NCI-H2029 (cell line): ENCODE measurements around the gene PRICKLE1.
A peak's percentile ranks its signal among the peaks of the same experiment; 100 is the strongest.

ENCODE experiments used
- DNase-seq: peaks from one replicate; lab custom pipeline; 2025; lab: John Stamatoyannopoulos, UW

The PRICKLE1 gene

DNA sequence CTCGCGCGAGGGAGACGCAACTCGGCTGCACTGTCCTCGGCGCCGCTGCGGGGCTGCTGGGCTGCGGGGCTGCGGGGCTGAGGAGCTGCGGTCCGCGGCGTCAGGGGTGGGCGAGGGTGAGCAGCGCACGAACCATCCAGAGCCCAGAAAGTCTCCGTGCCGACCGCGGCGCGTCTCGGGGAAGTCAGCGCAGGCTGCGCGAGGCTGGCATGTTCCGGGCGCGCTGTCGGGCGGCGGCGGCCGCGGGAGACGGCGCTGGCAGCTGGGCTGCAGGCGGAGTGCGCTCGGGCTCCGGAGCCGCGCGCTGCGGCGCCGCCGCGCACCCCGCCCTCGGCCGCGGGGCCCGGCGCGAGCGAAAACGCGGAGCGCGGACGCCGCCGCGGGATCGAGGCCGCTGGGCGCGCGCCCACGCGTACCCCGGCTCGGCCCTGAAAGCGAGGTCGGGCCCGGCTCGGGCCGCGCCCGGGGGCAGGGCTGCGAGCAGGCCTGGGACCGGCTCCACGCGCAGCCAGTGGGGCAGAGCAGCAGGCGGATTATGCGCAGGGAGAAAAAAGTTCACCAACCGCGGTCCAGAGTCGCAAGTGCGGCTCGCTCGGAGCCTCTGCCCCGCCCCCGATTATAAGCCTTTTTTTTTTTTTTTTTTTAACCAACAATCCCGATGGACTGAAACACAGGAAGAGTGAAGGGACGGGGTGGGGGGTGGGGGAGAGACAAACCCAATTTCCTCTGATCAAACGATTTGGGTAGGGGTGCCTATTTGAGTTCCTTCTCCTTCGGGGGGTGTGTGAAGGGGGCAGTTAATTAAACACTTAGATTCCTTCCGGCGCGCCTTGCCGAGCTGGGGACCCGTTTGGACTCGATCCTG, at the start of gene PRICKLE1:
Gene PRICKLE1, minus strand, starts transcription at position 282 of the 865 bp plus-strand sequence. CDS start 117,230 bp downstream, outside the sequence.
- peak; percentile 8 for DNase-seq

DNA sequence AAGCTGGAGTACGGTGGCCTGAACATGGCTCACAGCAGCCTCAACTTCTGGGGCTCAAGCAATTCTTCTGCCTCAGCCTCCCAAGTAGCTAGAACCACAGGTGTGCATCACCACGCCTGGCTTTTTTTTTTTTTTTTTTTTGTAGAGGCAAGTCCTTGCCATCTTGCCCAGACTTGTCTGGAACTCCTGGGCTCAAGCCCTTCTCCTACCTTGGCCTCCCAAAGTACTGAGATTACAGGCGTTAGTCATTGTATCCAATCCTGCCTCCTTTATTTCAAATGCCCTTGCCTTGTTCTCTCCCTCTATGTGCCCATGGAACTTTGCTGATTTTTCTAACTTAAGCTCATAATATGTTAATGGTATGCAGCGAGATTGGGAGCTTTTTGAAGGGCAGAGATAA, 49.2 kb upstream of the PRICKLE1 start:
- no peak for DNase-seq

DNA sequence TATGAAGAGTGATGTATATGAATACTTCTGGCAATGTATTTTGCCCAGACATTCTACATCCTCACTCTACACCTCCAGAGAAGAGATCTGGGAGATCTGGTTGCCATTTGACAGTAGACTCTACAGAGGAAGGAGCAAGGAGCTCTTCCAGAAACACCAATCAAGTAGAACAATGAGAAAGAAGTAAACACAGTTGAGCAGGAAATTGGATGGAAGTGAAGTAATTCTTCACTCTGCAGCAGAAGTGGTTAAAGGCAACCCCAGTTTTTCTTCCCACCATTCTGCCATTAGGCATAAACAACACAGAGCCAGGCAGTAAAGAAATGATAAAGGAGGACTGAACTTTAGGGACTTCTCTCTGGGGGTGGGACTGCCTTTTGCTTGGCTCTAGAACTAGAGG, 48.5 kb upstream of the PRICKLE1 start:
- no peak for DNase-seq

DNA sequence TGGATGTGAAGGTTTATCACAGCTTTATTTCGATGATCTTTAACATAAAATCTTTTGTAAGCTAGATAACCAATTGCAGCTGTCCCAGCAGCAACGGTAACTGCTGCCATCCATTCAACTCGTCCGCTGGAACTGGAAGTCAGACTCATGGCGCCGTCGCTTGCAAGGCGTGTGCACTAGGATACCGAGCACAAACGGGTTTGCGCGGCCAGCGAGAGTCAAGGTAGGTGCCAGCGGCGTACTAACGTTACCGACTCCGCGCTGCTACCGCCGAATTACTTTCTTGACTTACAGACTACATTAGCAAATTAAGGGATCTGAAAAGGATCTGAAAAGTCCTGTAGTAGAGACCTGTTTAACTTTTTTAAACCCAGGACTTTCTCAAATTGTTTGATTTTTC, 47.4 kb upstream of the PRICKLE1 start:
- no peak for DNase-seq

DNA sequence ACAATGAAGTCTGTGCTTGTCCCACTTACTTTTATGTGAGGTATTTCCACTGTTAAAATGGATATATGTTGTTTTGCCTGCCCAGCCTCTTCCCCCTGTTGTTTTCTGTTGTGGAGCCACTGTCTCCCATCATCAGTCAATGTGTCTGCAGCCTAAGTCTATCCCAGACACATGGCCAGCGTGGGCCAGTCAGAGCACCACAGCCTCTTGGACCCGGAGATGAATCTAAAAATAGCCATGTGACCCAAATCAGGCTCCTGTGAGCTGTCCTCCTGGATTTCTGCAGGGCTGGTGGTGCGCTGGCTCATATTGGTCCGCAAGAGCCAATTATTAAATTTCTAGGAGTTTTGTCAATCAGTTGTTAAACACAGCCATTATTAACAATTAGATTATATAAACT, 44.0 kb upstream of the PRICKLE1 start:
- DNase-seq, result no peak

DNA sequence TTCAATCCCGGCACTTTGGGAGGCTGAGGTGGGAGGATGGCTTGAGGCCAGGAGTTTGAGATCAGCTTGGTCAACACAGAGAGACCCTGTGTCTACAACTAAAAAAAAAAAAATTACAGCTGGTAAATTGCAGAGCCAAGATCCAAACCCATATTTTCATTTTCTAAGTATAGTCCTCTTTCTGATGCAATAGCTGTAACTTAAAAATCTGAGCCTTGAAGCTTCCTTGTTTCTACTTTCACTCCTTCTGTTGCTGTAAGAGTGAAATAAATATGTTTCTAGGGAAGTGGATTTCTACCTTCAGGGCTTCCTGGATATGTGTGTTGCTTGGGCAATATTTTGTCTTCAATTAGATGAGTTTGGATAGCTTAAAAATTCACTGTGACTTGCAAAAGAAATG, 42.0 kb upstream of the PRICKLE1 start:
- no peak for DNase-seq

DNA sequence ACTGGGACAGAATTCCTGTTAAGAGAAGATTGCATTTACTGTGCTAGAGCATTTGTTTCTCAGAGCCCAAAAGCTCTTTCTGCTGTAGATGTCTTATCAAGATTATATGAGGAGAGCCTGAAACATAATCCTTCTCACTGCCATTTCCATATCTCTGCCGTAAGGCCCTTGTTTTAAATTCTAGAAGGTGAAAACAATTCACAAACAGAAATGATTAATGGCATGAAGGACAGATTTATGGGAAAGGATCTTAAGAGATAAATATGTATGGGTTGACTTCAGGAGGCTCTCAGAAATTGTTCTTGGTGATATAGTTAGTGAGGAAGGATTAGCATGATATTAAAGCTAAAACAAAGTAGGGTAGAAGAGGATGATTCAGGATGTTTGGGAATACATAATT, 40.8 kb upstream of the PRICKLE1 start:
- no peak for DNase-seq

DNA sequence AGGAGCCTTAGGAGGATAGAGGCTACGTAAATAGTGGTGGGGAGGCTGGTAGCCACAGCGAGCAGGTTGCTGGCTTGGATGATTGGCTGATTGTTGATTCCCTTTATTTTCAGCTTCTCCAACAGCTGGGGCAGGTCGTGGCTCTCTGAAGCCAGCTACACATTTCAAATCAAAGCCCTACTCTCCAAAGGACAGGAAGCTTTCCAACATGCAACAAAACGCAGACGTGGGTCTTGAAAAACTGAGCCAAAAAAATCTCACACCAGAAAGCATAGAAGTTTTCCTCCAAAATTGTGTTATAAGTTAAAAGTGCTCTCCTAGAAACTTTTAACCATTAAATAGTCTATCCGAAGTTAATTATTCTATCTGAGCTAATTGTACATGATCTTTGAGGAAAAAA, 37.6 kb upstream of the PRICKLE1 start:
- no peak for DNase-seq

DNA sequence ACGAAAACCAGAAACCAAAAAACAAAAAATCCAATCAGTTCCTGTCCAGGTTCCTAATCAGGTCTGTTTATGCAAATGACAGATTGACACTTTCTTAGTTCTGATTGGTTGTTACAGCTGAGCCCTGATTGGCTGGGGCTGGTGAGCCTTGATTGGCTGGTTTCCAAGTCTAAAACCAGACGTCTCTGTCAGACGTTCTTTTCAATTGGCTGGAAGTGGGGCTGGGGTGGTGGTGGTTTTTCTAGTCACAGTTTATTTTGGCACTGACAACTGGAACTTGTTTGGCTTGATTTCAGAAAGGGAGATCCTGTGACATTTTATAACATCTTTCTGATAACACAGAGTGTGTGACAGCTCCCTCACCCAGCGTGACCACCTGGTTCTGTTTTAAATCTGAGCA, 36.1 kb upstream of the PRICKLE1 start:
- DNase-seq, result no peak

DNA sequence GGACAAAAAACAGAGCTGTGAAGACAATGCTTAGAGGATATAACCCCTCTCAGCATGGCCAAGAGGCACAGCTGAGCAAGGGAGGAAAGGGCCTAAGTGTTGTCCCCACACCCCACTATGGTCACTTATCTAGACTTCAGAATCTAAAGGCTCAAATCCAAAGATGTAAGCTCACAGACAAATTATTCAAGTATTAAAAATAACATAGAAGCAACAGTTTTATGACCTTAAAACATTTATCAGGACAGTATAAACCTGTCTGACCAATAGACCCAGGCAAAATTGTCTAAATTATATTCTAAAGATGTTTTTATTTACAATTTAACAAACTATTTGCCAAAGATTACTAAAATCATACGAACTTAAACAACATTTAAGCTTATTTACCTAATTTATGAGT, 28.1 kb upstream of the PRICKLE1 start:
- DNase-seq, result no peak

DNA sequence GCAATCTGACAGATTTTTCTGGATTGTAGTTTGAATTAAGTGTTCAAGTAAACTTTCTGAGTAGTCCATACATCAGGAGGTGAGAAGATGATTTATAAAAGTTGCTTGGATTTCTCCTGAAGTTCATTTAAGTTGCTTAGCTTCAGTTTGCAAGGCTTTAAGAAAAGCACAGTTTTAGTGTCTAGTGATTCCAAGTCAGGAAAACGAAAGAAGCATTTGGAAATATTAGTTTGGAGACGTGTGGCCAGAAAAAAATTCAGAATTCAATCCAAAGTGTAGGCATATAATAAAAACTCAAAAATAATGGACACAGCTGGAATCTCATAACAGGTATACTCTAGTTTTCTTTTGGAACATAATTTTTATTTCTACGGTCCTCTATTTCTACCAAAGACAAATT, 25.5 kb upstream of the PRICKLE1 start:
- no peak for DNase-seq

DNA sequence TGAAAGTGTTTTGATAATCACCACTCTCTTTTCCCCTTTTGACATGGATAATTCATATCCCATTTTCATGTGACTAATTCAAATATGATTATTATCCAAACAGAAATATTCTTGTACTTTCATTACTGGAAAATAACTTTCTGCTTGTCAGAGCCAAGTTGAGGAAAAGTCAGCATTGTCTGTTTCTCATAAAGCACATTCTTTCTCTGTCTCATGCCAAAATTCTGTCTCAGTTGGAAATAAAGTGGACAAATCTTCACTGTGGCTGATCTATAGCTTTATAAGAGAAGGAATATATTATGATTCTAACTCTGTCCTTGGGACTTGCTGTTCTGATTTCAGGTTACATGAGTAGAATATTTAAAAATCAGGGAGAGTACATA, 22.7 kb upstream of the PRICKLE1 start:
- no peak for DNase-seq

DNA sequence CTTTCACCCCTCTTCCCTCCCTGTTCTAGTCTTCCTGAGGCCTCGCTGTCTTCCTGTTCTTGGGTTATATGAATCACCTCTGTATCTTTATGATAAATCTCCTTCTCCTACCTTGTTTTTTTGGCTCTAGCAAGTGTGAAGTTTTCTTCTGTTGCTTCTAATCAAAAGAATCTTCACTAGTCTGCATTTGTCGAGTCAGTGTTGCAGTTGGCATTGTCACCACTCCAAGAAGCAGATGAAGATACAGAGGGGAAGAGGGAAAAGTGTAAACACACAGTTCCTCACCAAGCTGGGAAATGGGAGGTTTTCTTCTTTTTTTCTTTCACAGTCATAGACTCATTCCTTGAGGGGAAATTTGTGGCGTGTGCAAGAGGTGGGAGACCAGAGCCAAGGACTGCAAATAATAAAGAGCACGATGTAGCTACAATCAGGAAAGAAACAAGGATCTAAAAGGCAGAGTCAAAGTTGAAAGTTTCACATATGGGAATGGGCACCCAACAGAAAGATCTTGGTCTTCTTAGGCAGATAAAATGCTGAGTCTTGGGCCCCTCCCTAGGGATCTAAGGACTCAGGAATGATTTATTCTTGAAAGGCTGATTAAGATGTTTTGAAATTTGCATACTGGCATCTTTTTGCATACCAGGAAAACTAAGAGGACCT, 22.2 kb upstream of the PRICKLE1 start:
- DNase-seq, result no peak

DNA sequence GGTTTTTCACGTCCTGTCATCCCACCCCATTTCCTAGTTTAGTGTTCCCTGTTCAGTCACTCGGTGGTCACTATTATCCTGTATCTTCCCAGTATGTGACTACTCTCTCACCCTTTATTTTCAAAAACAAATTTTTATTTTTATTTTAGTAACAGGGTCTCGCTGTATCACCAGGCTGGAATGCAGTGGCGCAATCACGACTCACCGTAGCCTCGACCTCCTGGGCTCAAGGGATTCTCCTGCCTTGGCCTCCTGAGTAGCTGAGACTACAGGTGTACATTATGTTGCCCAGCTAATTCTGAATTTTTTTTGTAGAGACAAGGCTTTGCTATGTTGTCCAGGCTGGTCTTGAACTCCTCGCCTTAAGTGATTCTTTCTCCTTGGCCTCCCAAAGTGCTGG, 20.1 kb upstream of the PRICKLE1 start:
- no peak for DNase-seq

DNA sequence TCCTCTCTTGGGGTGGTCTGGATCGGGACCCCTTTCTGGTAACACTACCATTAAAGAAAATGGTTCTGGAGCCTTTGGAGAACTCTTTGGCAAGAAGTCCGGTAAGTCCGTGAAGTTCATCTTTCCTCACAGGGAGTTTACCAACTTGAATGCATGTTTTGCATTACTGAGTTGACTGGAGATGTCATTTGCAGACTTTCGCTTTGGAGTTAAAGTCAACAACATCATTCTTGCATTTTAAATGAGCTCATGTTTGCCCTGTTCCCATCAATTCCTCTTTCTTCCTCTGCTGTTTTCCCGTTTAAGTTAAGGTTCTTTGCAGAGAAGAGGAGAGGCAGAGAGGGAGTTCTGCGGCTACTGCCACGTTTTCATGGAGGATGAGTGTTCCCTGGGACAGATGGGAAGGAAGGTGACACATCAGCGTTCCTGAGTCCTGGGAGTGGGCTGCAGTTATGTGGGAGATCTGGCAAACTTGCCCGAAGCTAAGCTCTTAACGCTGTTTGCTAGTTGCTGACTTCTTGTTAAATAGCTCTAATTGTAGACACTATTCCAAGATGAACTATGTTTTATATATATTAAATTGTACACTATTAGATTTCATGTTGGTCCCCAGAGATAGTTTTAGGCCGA, 18.8 kb upstream of the PRICKLE1 start:
- DNase-seq, result no peak

DNA sequence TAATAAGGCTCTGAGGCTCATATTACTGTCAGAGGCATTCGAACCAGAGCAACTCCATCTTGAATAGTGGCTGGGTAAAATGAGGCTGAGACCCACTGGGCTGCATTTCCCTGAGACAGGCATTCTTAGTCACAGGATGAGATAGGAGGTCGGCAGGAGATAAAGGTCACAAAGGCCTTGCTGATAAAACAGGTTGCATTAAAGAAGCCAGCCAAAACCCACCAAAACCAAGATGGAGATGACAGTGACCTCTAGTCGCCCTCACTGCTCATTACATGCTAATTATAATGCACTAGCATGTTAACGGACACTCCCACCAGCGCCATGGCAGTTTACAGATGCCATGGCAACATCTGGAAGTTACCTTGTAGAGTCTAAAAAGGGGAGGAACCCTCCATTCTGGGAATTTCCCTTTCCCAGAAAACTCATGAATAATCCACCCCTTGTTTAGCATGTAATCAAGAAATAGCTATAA, 18.1 kb upstream of the PRICKLE1 start:
- no peak for DNase-seq

DNA sequence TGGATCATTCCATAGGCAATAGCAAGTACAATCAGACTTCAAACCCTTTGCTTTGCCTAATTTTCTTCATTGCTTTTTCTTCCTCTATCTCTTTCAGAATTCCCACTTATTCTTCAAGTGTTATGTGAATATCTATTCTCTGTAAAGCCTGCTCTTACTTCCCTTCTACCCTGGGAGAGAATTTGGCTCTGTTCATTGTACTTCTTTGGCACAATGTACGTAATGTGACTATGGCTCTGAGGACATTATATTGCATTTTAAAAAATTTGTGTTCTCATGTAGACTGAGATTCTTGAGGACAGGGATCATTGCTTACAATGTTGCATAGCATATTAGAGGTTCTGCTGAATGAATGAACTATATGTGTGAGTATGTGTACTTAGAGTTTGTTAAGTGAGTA, 16.9 kb upstream of the PRICKLE1 start:
- no peak for DNase-seq

DNA sequence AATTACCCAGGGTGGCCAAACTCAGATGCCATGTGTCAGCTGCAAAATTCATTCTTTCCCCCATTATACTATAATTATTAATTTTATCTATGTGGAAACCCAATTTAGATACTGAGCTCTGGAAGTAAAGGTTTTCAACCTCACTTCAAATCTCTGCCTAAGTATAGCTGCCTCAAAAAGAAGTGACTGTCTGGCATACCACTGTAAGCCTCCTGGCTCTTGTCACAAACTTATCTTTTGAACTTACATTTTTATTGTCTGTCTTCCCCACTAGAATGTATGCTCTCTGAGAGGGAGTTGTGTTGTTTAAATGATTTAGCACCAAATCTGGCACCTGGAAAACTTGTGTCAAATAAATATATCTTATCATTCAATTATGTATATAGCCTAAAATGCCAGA, 16.1 kb upstream of the PRICKLE1 start:
- DNase-seq, result no peak

DNA sequence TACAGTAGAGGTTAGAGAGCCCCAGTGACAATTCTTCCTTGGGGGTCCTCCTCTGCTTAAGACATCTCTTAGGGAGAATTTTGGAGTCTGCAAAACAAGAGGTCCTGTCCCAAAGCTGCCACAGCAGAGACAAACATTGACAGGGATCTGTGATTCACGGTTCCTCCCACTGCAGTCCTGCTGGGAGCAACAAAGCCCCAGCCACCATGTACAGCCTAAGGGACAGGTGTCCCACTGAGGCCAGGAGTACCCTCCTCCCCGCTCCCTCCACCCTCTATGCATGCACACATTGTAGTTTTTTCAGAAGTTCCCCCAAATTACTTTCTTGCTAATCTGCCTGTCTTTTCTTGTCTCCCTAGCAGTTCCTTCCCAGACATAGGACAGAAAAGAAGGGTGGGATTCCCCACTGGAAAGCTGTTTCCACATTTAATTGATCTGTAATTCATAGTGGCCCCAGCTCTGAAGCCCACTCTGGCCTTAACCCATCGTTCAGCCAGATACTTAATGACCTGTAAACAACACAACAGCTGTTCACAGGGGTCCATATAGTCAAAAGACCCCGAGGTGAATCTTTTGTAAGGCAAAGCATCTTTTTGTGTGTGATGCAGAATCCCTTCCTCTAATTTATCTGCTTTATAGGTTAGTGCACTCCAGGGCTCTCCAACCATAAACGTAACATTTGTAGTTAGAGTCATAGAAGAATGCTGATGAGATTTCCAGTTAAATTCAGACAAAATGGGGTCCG, 13.9 kb upstream of the PRICKLE1 start:
- no peak for DNase-seq

DNA sequence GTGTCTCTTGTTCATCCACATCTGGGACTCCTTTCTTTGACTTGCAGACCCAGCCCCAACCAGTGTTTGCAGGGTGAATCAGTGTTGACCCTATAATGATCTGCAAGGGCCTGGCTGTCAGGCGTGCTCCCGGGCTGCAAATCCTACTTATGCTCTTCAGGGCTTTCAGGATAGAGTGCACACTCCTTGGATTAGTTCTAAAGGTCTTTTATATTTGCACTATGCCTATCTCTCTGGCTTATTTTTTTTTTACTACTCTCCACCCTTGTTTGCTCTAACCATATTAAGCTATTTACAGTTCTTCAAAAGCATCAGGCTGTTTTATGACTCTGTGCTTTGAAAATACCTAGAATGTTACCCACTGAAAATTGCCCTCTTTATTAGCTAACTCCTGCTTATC, 4.3 kb upstream of the PRICKLE1 start:
- no peak for DNase-seq

DNA sequence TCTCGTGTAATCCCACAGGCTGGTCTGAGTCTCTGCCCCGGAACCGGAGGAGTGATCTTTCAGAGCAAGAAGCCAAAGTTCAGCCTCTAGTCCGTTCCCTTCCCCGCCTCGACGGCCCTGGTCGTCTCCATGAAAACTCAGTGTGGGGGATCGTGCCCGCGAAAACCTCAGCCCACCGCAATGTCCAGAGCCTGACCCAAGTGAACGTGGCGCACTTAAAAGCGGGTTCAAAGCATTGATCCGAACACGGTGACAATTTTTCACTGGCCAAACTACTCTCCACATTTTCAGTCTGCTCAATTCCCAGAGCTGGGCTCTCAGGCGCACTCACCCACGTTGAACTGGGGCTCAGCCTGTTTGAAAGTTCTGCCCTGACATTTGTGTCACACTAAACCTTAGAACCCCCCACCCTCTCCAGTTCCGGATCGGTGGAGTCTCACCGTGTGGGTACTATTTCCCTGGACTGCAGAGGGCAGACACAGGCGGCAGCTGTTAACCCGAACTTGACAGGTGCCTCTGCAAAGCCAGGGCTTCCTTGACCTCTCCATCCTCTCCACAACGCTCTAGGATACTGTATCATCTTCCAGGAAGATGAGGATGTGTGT, 886 bp upstream of the PRICKLE1 start:
- no peak for DNase-seq
